MCF 10A (cell line): Measurements from ENCODE around the gene SAMD10. TPM values are rescaled to one million over a fixed set of nuclear protein-coding genes. Genes with fewer than 3 reads are reported as not detected.

Source experiments
- BruUV-seq: library from RNA; stranded (reverse); fragments of 400-500 nt; replicated peaks from 2 replicates; lab custom pipeline; 2021; lab: Mats Ljungman, UMichigan
- CTCF ChIA-PET: fragments of 300-600 bp; sonication (Branson Sonifier 250); formaldehyde crosslinking; extraction: SDS; loops from one replicate; lab custom pipeline; 2021; ENCODE audit warnings: antibody characterized with exemption, inconsistent platforms; lab: Yijun Ruan, JAX
- POLR2A ChIA-PET: fragments of 300-600, 350-650 bp; sonication (Branson Sonifier 250); formaldehyde crosslinking; extraction: SDS; loops from one replicate; lab custom pipeline; 2020; ENCODE audit warnings: antibody characterized with exemption, inconsistent platforms; lab: Yijun Ruan, JAX
- DNase-seq: peaks from one replicate; pipeline ENCODE4 v3.0.0-alpha.2; 2018; ENCODE audit not compliant: unreplicated experiment
- H3K27ac Mint-ChIP-seq: one replicate; pipeline ENCODE4 v1.8.0; 2022; ENCODE audit warnings: mild to moderate bottlenecking, low read depth, mixed read lengths; ENCODE audit not compliant: unreplicated experiment
- H3K27me3 Mint-ChIP-seq: one replicate; pipeline ENCODE4 v1.8.0; 2022; ENCODE audit warnings: mixed read lengths; ENCODE audit not compliant: insufficient read depth, unreplicated experiment
- H3K36me3 Mint-ChIP-seq: one replicate; pipeline ENCODE4 v1.8.0; 2022; ENCODE audit warnings: mild to moderate bottlenecking, moderate library complexity, mixed read lengths; ENCODE audit not compliant: insufficient read depth, unreplicated experiment
- H3K4me1 Mint-ChIP-seq: one replicate; pipeline ENCODE4 v1.8.0; 2022; ENCODE audit warnings: mixed read lengths; ENCODE audit not compliant: insufficient read depth, unreplicated experiment
- H3K4me3 Mint-ChIP-seq: one replicate; pipeline ENCODE4 v1.8.0; 2022; ENCODE audit warnings: mild to moderate bottlenecking, moderate library complexity, mixed read lengths; ENCODE audit not compliant: unreplicated experiment
- H3K9me3 Mint-ChIP-seq: one replicate; pipeline ENCODE4 v1.8.0; 2022; ENCODE audit warnings: mixed read lengths; ENCODE audit not compliant: unreplicated experiment
- CTCF ChIP-seq: fragments of 200-600 bp; IDR thresholded peaks from one replicate; pipeline ENCODE4 v1.8.0; 2022; ENCODE audit warnings: antibody characterized with exemption, mild to moderate bottlenecking; ENCODE audit not compliant: unreplicated experiment
- intact Hi-C: fragments of 100-400 bp; cut with micrococcal nuclease; formaldehyde crosslinking; loops from 2 replicates; pipeline ENCODE4 v1.14.1; 2022
- total RNA-seq: library from RNA; stranded (reverse); gene quantifications from 2 replicates; pipeline ENCODE4 v1.2.3, GENCODE V29; 2022

The SAMD10 gene
- total RNA-seq, 1 experiment from 2014 or later: 4.4 TPM

- CTCF ChIA-PET: interaction anchor here (1.1 kb wide), 1 partner anchor 25 kb away, joined by 3 read pairs; no protein-coding TSS in a partner anchor
These were observed 21.5 kb upstream of the SAMD10 start for GRCh38 chr20:64000906-64001305.

GRCh38 chr20:63982937-63983336, 3.5 kb upstream of the SAMD10 start:
- CTCF ChIA-PET: interaction anchor here (0.6 to 4.5 kb wide), 7 partner anchors 10 to 214 kb away, joined by 3 to 31 read pairs (median 9); no protein-coding TSS in a partner anchor
- no peaks in the 10 kb centered on the region for H3K9me3 Mint-ChIP-seq
- POLR2A ChIA-PET: interaction anchor here (0.6 to 4.5 kb wide), 6 partner anchors 8 to 118 kb away, joined by 3 to 93 read pairs (median 4); partner anchors contain the start of gene TPD52L2
- no peak overlapping the region for H3K27ac Mint-ChIP-seq
- no peak for TF ChIP-seq CTCF
- no peaks in the 10 kb centered on the region for H3K27me3 Mint-ChIP-seq
- DNase-seq: no peak
- peak overlapping the region; percentile 79 for H3K4me3 Mint-ChIP-seq
- peaks cover 54% of the 10 kb centered on the region for H3K36me3 Mint-ChIP-seq
- BruUV-seq: no TSS peak
- peaks cover 25% of the 10 kb centered on the region for H3K4me1 Mint-ChIP-seq
- intact Hi-C loops: loop anchor here (5.0 kb wide), 1 partner anchor 79 kb away; the partner anchor contains the start of gene TCEA2

More at GRCh38 chr20:64000906-64001305, 21.5 kb upstream of the SAMD10 start:
- no peaks in the 10 kb centered on the region for H3K9me3 Mint-ChIP-seq
- TF ChIP-seq CTCF: no peak
- POLR2A ChIA-PET: interaction anchor here (0.5 to 1.5 kb wide), 3 partner anchors 13 to 373 kb away, joined by 3 read pairs; partner anchors contain the start of gene PRPF6
- H3K27me3 Mint-ChIP-seq: no peaks in the 10 kb centered on the region
- H3K36me3 Mint-ChIP-seq: peaks cover 87% of the 10 kb centered on the region
- no peak for DNase-seq
- no peak overlapping the region for H3K27ac Mint-ChIP-seq
- BruUV-seq: no TSS peak
- H3K4me3 Mint-ChIP-seq: no peak overlapping the region
- intact Hi-C loops: no loop called here
- H3K4me1 Mint-ChIP-seq: no peaks in the 10 kb centered on the region

GRCh38 chr20:63980806-63981728, 1.6 kb upstream of the SAMD10 start, which contains the start of gene PRPF6:
Gene PRPF6 (plus strand): TSS chr20:63981132. CDS start chr20:63981246, 114 bp downstream.
- intact Hi-C loops: loop anchor here (2.0 to 5.0 kb wide), 2 partner anchors 58 to 81 kb away; partner anchors contain the start of gene TCEA2
- H3K27me3 Mint-ChIP-seq: no peaks in the 10 kb centered on the region
- no TSS peak for BruUV-seq
- peak within 1 kb of the TSS; percentile 92 for H3K27ac Mint-ChIP-seq
- peak within 1 kb of the TSS; percentile 79 for H3K4me3 Mint-ChIP-seq
- DNase-seq: peak; percentile 96
- H3K36me3 Mint-ChIP-seq: peaks cover 41% of the 10 kb centered on the region
- ChIA-PET CTCF (interaction anchor here (0.5 to 4.5 kb wide), 36 partner anchors 8 to 684 kb away, joined by 3 to 31 read pairs (median 5); partner anchors contain the start of genes LKAAEAR1 and TCEA2), POLR2A (interaction anchor here (0.5 to 4.5 kb wide), 49 partner anchors 9 to 1614 kb away, joined by 3 to 93 read pairs (median 5); partner anchors contain the start of genes ARFRP1, DNAJC5, GMEB2 and LAMA5)
- no peaks in the 10 kb centered on the region for H3K9me3 Mint-ChIP-seq
- peaks cover 30% of the 10 kb centered on the region for H3K4me1 Mint-ChIP-seq
- TF ChIP-seq CTCF: peak; percentile 77
